IMR-90 (cell line): ENCODE data around the gene CEP170B. TPM values are rescaled to one million over a fixed set of nuclear protein-coding genes. Genes with fewer than 3 reads are reported as not detected.

Source experiments
- ATAC-seq: fragments of 200-7000 bp; cut with Tn5 transposase; 2 replicates; pipeline ENCODE4 v1.9.1; 2020; ENCODE audit warnings: low read depth, mild to moderate bottlenecking, moderate library complexity
- BruUV-seq: library from RNA; stranded (reverse); fragments of 400-500 nt; replicated peaks from 2 replicates; lab custom pipeline; 2021; lab: Mats Ljungman, UMichigan
- CTCF ChIA-PET: fragments of 300-600 bp; formaldehyde crosslinking; extraction: SDS; loops from one replicate; lab custom pipeline; 2021; ENCODE audit warnings: antibody characterized with exemption; lab: Yijun Ruan, JAX
- POLR2A ChIA-PET: fragments of 300-600 bp; sonication (Branson Sonifier 250); formaldehyde crosslinking; loops from one replicate; lab custom pipeline; 2022; ENCODE audit warnings: antibody characterized with exemption; ENCODE audit not compliant: unreplicated experiment; lab: Charles Lee
- DNase-seq: peaks from one replicate; pipeline ENCODE4 v3.0.0; 2013
- H2AFZ ChIP-seq: replicated peaks from 2 replicates; pipeline ENCODE3; 2013; ENCODE audit warnings: low read length, mild to moderate bottlenecking; ENCODE audit not compliant: poor library complexity
- H2AK5ac ChIP-seq: 2 replicates; pipeline ENCODE4 v1.6.1; 2013; ENCODE audit warnings: low read depth, low read length, inconsistent platforms
- H2AK9ac ChIP-seq: replicated peaks from 2 replicates; pipeline ENCODE3; 2013; ENCODE audit warnings: mild to moderate bottlenecking, low read depth, low read length, moderate library complexity; ENCODE audit not compliant: poor library complexity
- H2BK120ac ChIP-seq: 2 replicates; pipeline ENCODE4 v1.6.1; 2013; ENCODE audit warnings: low read depth, low read length, inconsistent platforms
- H2BK15ac ChIP-seq: 3 replicates; pipeline ENCODE4 v1.6.1; 2013; ENCODE audit warnings: low read depth, low read length, inconsistent platforms
- H2BK20ac ChIP-seq: 2 replicates; pipeline ENCODE4 v1.6.1; 2013; ENCODE audit warnings: low read depth, mild to moderate bottlenecking, inconsistent platforms, low read length, moderate library complexity
- H2BK5ac ChIP-seq: 2 replicates; pipeline ENCODE4 v1.6.1; 2013; ENCODE audit warnings: mild to moderate bottlenecking, low read depth, low read length, inconsistent platforms; ENCODE audit not compliant: poor library complexity, severe bottlenecking
- H3K14ac ChIP-seq: replicated peaks from 2 replicates; pipeline ENCODE4 v1.6.1; 2013; ENCODE audit warnings: low read depth, low read length, inconsistent platforms
- H3K18ac ChIP-seq: 2 replicates; pipeline ENCODE4 v1.6.1; 2013; ENCODE audit warnings: low read depth, low read length, control low read depth
- H3K23ac ChIP-seq: 2 replicates; pipeline ENCODE4 v1.6.1; 2013; ENCODE audit warnings: low read depth, low read length, inconsistent platforms
- H3K27ac ChIP-seq: 2 replicates; pipeline ENCODE4 v1.5.1; 2013; ENCODE audit warnings: mild to moderate bottlenecking, control low read depth, low read length; ENCODE audit not compliant: insufficient read depth
- H3K27me3 ChIP-seq: 2 replicates; pipeline ENCODE4 v1.6.1; 2013; ENCODE audit warnings: low read length; ENCODE audit not compliant: control insufficient read depth, insufficient read depth
- H3K36me3 ChIP-seq: 2 replicates; pipeline ENCODE4 v1.6.1; 2013; ENCODE audit warnings: low read length, mixed read lengths; ENCODE audit not compliant: control insufficient read depth, insufficient read depth
- H3K4ac ChIP-seq: 2 replicates; pipeline ENCODE4 v1.6.1; 2013; ENCODE audit warnings: low read depth, low read length, inconsistent platforms
- H3K4me1 ChIP-seq: 2 replicates; pipeline ENCODE4 v1.6.1; 2013; ENCODE audit warnings: low read length, mixed read lengths; ENCODE audit not compliant: control insufficient read depth, insufficient read depth
- H3K4me2 ChIP-seq: 2 replicates; pipeline ENCODE4 v1.6.1; 2013; ENCODE audit warnings: low read depth, mild to moderate bottlenecking, control low read depth, low read length, moderate library complexity
- H3K4me3 ChIP-seq: 2 replicates; pipeline ENCODE4 v1.5.1; 2013; ENCODE audit warnings: low read depth, mild to moderate bottlenecking, control low read depth, low read length, moderate library complexity; ENCODE audit not compliant: insufficient read depth
- H3K56ac ChIP-seq: 2 replicates; pipeline ENCODE4 v1.6.1; 2013; ENCODE audit warnings: low read length, inconsistent platforms; ENCODE audit not compliant: insufficient read depth; ENCODE audit errors: extremely low read depth
- H3K79me1 ChIP-seq, 2 experiments: 2 replicates each; pipeline ENCODE4 v1.6.1; 2013; ENCODE audit warnings: low read length in 2 of 2, inconsistent platforms in 1 of 2, low read depth in 1 of 2
- H3K9ac ChIP-seq: 2 replicates; pipeline ENCODE4 v1.6.1; 2013; ENCODE audit warnings: low read depth, low read length, control low read depth
- H3K9me1 ChIP-seq: 2 replicates; pipeline ENCODE4 v1.6.1; 2013; ENCODE audit warnings: low read length, inconsistent platforms; ENCODE audit not compliant: insufficient read depth
- H3K9me3 ChIP-seq: 2 replicates; pipeline ENCODE4 v1.6.1; 2013; ENCODE audit warnings: low read length; ENCODE audit not compliant: control insufficient read depth, insufficient read depth
- H4K20me1 ChIP-seq: 2 replicates; pipeline ENCODE4 v1.6.1; 2013; ENCODE audit warnings: low read length, inconsistent platforms; ENCODE audit not compliant: insufficient read depth
- H4K5ac ChIP-seq: 2 replicates; pipeline ENCODE4 v1.6.1; 2013; ENCODE audit warnings: mild to moderate bottlenecking, low read depth, low read length, control low read depth
- H4K8ac ChIP-seq, 2 experiments: 2 replicates each; pipeline ENCODE4 v1.6.1; 2013; ENCODE audit warnings: low read depth in 2 of 2, low read length in 2 of 2, control low read depth in 1 of 2, inconsistent platforms in 1 of 2
- H4K91ac ChIP-seq: 2 replicates; pipeline ENCODE4 v1.6.1; 2013; ENCODE audit warnings: low read depth, low read length, inconsistent platforms; ENCODE audit not compliant: insufficient read depth
- MXI1 ChIP-seq: IDR thresholded peaks from 2 replicates; pipeline ENCODE4 v1.6.1; 2012; ENCODE audit warnings: low read depth, mild to moderate bottlenecking, low read length, moderate library complexity, borderline replicate concordance
- RAD21 ChIP-seq: IDR thresholded peaks from 2 replicates; pipeline ENCODE4 v1.6.1; 2012; ENCODE audit warnings: low read length, improper control_type of control experiment
- WGBS, 2 experiments: methylation state at CpG; one replicate each; pipeline versions ENCODE4 v1.1.5 to v1.1.7; 2013; ENCODE audit warnings: missing lambda C conversion rate in 2 of 2; ENCODE audit not compliant: insufficient read length in 1 of 2; ENCODE audit errors: extremely low coverage in 2 of 2; 5-methylcytosine and 5-hydroxymethylcytosine counted together
- dilution Hi-C: fragments of 300-500 bp; cut with HindIII; formaldehyde crosslinking; loops from one replicate; pipeline ENCODE4 v1.14.3; 2018; ENCODE audit warnings: low sequenced_read_pairs; ENCODE audit not compliant: unreplicated experiment
- in situ Hi-C: fragments of 300-500 bp; cut with MboI; formaldehyde crosslinking; loops from 3 replicates; pipeline ENCODE4 v1.14.3; 2019; ENCODE audit warnings: low sequenced_read_pairs, inconsistent platforms, mixed read lengths
- intact Hi-C: fragments of 100-400 bp; cut with micrococcal nuclease; formaldehyde crosslinking; loops from 2 replicates; pipeline ENCODE4 v1.10.0; 2022
- polyA plus RNA-seq, 3 experiments: library from polyadenylated mRNA; depleted of rRNA; stranded (reverse); fragments of >200 nt; gene quantifications; 2 replicates each; pipeline ENCODE4 v1.2.3, GENCODE V29; 2012; ENCODE audit warnings: low replicate concordance in 1 of 3
- total RNA-seq: library from RNA; depleted of rRNA; stranded (reverse); fragments of >200 nt; gene quantifications from 2 replicates; pipeline ENCODE4 v1.2.3, GENCODE V29; 2012
- TF ChIP-seq, protein P1 (sequence below): fragments of 150-350 bp; IDR thresholded peaks from 2 replicates; pipeline ENCODE4 v1.6.1; 2016; ENCODE audit warnings: low read depth, mild to moderate bottlenecking, low read length, moderate library complexity, borderline replicate concordance

CEP170B gene
- total and polyA plus RNA-seq, 2 of the 4 experiments (the other 2 are of a cell fraction) = 3.6 to 13.1 TPM

DNA sequence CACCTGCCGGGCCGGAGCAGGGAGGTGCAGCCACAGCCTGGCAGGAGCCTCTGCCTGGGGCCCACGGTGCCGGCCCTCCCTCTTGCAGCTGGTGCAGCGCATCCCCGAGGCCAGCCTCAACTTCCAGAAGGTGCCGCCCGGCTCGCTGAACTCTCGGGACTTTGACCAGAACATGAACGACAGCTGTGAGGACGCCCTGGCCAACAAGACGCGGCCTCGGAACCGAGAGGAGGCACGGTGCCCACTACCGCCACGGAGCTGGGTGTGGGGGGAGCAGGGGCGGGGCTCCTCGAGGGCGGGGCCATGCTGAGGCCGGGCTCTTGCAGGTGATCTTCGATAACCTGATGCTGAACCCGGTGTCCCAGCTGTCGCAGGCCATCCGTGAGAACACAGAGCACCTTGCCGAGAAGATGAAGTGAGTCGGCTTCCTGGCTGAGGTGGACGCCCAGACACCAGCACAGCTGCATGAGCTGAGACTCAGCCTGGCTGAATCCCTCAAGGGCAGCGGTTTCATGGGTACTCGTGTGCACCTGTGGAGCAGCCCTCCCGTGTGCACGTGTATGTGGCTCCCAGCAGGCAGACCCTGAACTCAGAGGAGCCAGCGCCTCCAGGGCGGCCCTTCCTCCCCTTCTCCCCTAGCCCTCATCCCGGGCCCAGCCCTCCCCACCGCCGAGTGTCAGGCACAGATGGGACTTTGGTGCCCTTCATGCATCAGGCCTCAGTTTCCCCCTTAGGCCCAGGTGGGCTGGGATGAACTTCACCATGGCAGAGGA lies 28.6 kb downstream of the CEP170B start:
- no peaks in the 10 kb centered on the region; the same call in none of the 2 replicates for H4K20me1 ChIP-seq
- no peak overlapping the region for H3K4me3 ChIP-seq
- no peak overlapping the region for H2BK5ac ChIP-seq
- dilution Hi-C loops (no loop called here), in situ Hi-C loops (no loop called here), intact Hi-C loops (no loop called here)
- no peak overlapping the region for H4K8ac ChIP-seq
- no peak overlapping the region for H2BK20ac ChIP-seq
- ATAC-seq (no peak), DNase-seq (no peak)
- no peaks in the 10 kb centered on the region for H3K9me3 ChIP-seq
- POLR2A ChIA-PET = no interaction called here
- no peak overlapping the region for H4K5ac ChIP-seq
- H3K27me3 ChIP-seq = no peaks in the 10 kb centered on the region
- H2BK120ac ChIP-seq = no peak overlapping the region
- H3K14ac ChIP-seq = no peak overlapping the region
- H2AFZ ChIP-seq = no peak overlapping the region
- H3K79me1 ChIP-seq = no peaks in the 10 kb centered on the region
- no peak overlapping the region for H3K23ac ChIP-seq
- no TSS peak for BruUV-seq
- no peak overlapping the region for H3K4ac ChIP-seq
- H3K4me1 ChIP-seq = no peaks in the 10 kb centered on the region
- CTCF ChIA-PET = no interaction called here
- H4K91ac ChIP-seq = no peak overlapping the region
- H3K27ac ChIP-seq = no peak overlapping the region
- no peak overlapping the region for H3K56ac ChIP-seq
- H3K18ac ChIP-seq = no peak overlapping the region
- WGBS, 2 experiments = 84% methylated on average over 28 of the region's 39 CpGs; no CpG with 5 or more reads in 1 of the 2 experiments
- H2BK15ac ChIP-seq = no peak overlapping the region
- no peak overlapping the region for H2AK9ac ChIP-seq
- H2AK5ac ChIP-seq = no peak overlapping the region
- H3K9me1 ChIP-seq = 0 out of 2 replicates have a peak, but pooled peaks cover 2% of the 10 kb centered on the region
- H3K9ac ChIP-seq = no peak overlapping the region
- TF ChIP-seq, protein P1, sequence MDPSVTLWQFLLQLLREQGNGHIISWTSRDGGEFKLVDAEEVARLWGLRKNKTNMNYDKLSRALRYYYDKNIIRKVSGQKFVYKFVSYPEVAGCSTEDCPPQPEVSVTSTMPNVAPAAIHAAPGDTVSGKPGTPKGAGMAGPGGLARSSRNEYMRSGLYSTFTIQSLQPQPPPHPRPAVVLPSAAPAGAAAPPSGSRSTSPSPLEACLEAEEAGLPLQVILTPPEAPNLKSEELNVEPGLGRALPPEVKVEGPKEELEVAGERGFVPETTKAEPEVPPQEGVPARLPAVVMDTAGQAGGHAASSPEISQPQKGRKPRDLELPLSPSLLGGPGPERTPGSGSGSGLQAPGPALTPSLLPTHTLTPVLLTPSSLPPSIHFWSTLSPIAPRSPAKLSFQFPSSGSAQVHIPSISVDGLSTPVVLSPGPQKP = no peak
- no peak for TF ChIP-seq MXI1
- TF ChIP-seq RAD21 = no peak
- H3K36me3 ChIP-seq = peaks cover 15% of the 10 kb centered on the region; the same call in 1 of the 2 replicates
- H3K4me2 ChIP-seq = no peak overlapping the region
